HepG2 (cell line): Measurements from ENCODE around the gene GCNT2. TPM values are rescaled to one million over a fixed set of nuclear protein-coding genes. Genes with fewer than 3 reads are reported as not detected.

Experiments used
- AGO1 ChIP-seq: fragments of 200-400 bp; formaldehyde crosslinking; IDR thresholded peaks from 2 replicates; pipeline ENCODE4 v1.6.1; 2017; ENCODE audit warnings: mild to moderate bottlenecking, low read depth, low read length, moderate library complexity; ENCODE audit not compliant: poor library complexity, severe bottlenecking
- AHR ChIP-seq: IDR thresholded peaks from 2 replicates; pipeline ENCODE4 v1.6.1; 2018; ENCODE audit warnings: missing genetic modification reagents, missing compliant biosample characterization
- CBX1 ChIP-seq: IDR thresholded peaks from one replicate; pipeline ENCODE4 v1.6.1; 2016; ENCODE audit warnings: antibody characterized with exemption, low read depth
- CC2D1A ChIP-seq: sonication (generic); formaldehyde crosslinking; IDR thresholded peaks from 2 replicates; pipeline ENCODE4 v1.8.1; 2023; ENCODE audit warnings: mild to moderate bottlenecking, missing genetic modification reagents
- GLI4 ChIP-seq: sonication (generic); formaldehyde crosslinking; IDR thresholded peaks from 2 replicates; pipeline ENCODE4 v1.5.1; 2020; ENCODE audit warnings: missing genetic modification reagents, mild to moderate bottlenecking, moderate library complexity, borderline replicate concordance
- PHB2 ChIP-seq: fragments of 450-650 bp; IDR thresholded peaks from 2 replicates; pipeline ENCODE4 v1.6.1; 2018; ENCODE audit not compliant: partially characterized antibody
- PHF21A ChIP-seq: sonication (generic); formaldehyde crosslinking; IDR thresholded peaks from 2 replicates; pipeline ENCODE4 v1.5.0; 2020; ENCODE audit warnings: mild to moderate bottlenecking, missing genetic modification reagents
- RAD21 ChIP-seq: fragments of 450-650 bp; formaldehyde crosslinking; IDR thresholded peaks from 2 replicates; pipeline ENCODE4 v1.5.0; 2020; ENCODE audit warnings: mild to moderate bottlenecking
- REST ChIP-seq, 2 experiments: IDR thresholded peaks; 2 replicates each; pipeline ENCODE4 v1.6.1; 2011 to 2012; ENCODE audit warnings: low read length in 2 of 2, borderline replicate concordance in 1 of 2, low read depth in 1 of 2, mild to moderate bottlenecking in 1 of 2, moderate library complexity in 1 of 2
- THAP11 ChIP-seq: IDR thresholded peaks from 2 replicates; pipeline ENCODE4 v1.6.1; 2016; ENCODE audit warnings: missing biosample characterization, missing genetic modification reagents
- ZNF333 ChIP-seq: sonication (generic); formaldehyde crosslinking; IDR thresholded peaks from 2 replicates; pipeline ENCODE4 v1.4.0; 2020; ENCODE audit warnings: mild to moderate bottlenecking, missing genetic modification reagents, borderline replicate concordance
- ZNF431 ChIP-seq: sonication (generic); formaldehyde crosslinking; IDR thresholded peaks from 2 replicates; pipeline ENCODE4 v1.9.0; 2022; ENCODE audit warnings: missing genetic modification reagents, low read depth, mild to moderate bottlenecking, borderline replicate concordance
- ZNF510 ChIP-seq: sonication (generic); formaldehyde crosslinking; IDR thresholded peaks from 2 replicates; pipeline ENCODE4 v1.4.0; 2020; ENCODE audit warnings: low read depth, mild to moderate bottlenecking, missing genetic modification reagents
- ZNF644 ChIP-seq: IDR thresholded peaks from 2 replicates; pipeline ENCODE4 v1.6.1; 2016; ENCODE audit warnings: low read depth
- polyA plus RNA-seq, 8 experiments: library from polyadenylated mRNA; depleted of rRNA in 3 of 8; stranded (reverse) in 7 of 8; unstranded in 1 of 8; fragments of >200 nt; fragmentation: Illumina TruSeq in 4 of 8; extraction: Trizol in 4 of 8; gene quantifications; 2 replicates each; pipeline versions ENCODE4 v1.2.1 to v1.2.3, GENCODE V29; 2011 to 2016; ENCODE audit warnings: low read depth in 4 of 8, missing spikeins in 1 of 8, mixed read lengths in 1 of 8; ENCODE audit not compliant: insufficient read depth in 1 of 8
- total RNA-seq, 5 experiments: library from RNA; depleted of rRNA; stranded (reverse); fragments of >200 nt; fragmentation: Illumina TruSeq; extraction: Trizol; gene quantifications; 2 replicates each; pipeline ENCODE4 v1.2.3, GENCODE V29; 2016; ENCODE audit warnings: low read depth in 1 of 5
- TF ChIP-seq, protein P1 (sequence below): fragments of 450-650 bp; IDR thresholded peaks from 2 replicates; pipeline ENCODE4 v1.6.1; 2017
- TF ChIP-seq, protein P2 (sequence below): sonication (generic); formaldehyde crosslinking; IDR thresholded peaks from 2 replicates; pipeline ENCODE4 v1.5.0; 2020; ENCODE audit warnings: mild to moderate bottlenecking, missing genetic modification reagents
- TF ChIP-seq, protein P3 (sequence below): sonication (generic); formaldehyde crosslinking; IDR thresholded peaks from 2 replicates; pipeline ENCODE4 v1.5.0; 2020; ENCODE audit warnings: missing genetic modification reagents, mild to moderate bottlenecking, borderline replicate concordance
- TF ChIP-seq, protein P4 (sequence below): sonication (generic); formaldehyde crosslinking; IDR thresholded peaks from 2 replicates; pipeline ENCODE4 v1.4.0; 2020; ENCODE audit warnings: missing genetic modification reagents

Gene GCNT2
- total and polyA plus RNA-seq, 2 of the 13 experiments (the other 11 are each of a cell fraction or from before 2014, with no cell fraction given) = 11.8 to 31.9 TPM

DNA sequence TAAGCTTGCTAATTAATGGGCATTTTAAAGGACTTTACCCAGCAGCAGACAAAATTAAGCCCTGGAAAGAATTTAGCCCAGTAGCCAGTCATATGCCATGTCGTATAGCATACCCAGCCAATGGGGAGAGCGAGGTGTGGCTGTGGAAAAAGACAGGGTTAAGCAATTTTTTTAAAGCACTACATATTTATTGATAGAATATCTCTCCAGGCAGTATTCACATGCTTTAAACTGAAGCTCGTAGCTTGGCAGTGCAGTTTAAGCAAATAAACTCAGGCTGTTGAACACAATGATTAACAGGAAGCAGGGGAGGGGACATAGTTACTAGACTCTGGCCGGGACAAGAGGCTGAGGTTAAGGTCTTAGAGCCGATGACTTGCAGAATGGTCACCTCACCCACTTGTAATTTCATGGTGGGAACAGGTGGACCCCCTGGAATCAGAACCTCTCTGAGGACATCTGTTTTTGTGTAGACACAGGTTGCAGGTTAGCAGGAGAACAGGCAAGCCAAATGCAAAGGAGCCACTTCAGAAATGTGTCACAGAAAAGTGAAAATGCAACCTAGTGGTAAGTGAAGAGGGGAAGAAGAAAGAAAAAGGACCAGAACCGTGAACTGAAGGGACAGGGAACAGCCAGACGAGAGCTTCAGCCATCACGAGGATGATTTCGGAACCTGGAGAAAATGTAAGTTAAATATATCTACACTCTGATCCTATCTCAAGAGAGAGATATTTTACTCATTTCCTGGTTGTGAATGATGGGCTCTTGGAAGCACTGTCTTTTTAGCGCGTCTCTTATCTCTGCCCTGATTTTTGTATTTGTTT is 7.2 kb downstream of the GCNT2 start (continued):
- TF ChIP-seq, protein P1, sequence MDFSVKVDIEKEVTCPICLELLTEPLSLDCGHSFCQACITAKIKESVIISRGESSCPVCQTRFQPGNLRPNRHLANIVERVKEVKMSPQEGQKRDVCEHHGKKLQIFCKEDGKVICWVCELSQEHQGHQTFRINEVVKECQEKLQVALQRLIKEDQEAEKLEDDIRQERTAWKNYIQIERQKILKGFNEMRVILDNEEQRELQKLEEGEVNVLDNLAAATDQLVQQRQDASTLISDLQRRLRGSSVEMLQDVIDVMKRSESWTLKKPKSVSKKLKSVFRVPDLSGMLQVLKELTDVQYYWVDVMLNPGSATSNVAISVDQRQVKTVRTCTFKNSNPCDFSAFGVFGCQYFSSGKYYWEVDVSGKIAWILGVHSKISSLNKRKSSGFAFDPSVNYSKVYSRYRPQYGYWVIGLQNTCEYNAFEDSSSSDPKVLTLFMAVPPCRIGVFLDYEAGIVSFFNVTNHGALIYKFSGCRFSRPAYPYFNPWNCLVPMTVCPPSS = no peak
- TF ChIP-seq, protein P2, sequence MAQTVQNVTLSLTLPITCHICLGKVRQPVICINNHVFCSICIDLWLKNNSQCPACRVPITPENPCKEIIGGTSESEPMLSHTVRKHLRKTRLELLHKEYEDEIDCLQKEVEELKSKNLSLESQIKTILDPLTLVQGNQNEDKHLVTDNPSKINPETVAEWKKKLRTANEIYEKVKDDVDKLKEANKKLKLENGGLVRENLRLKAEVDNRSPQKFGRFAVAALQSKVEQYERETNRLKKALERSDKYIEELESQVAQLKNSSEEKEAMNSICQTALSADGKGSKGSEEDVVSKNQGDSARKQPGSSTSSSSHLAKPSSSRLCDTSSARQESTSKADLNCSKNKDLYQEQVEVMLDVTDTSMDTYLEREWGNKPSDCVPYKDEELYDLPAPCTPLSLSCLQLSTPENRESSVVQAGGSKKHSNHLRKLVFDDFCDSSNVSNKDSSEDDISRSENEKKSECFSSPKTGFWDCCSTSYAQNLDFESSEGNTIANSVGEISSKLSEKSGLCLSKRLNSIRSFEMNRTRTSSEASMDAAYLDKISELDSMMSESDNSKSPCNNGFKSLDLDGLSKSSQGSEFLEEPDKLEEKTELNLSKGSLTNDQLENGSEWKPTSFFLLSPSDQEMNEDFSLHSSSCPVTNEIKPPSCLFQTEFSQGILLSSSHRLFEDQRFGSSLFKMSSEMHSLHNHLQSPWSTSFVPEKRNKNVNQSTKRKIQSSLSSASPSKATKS (CRISPR knock-in tag) = no peak
- TF ChIP-seq ZNF644 (CRISPR knock-in tag) = no peak
- TF ChIP-seq CC2D1A = no peak
- no peak; the same call in 1 of the 2 replicates for TF ChIP-seq RAD21
- TF ChIP-seq ZNF333 (CRISPR knock-in tag) = no peak
- TF ChIP-seq PHF21A (CRISPR knock-in tag) = peak; percentile 92
- no peak for TF ChIP-seq CBX1
- no peak for TF ChIP-seq AHR (CRISPR knock-in tag)
- no peak for TF ChIP-seq GLI4 (CRISPR knock-in tag)
- TF ChIP-seq REST (IDR thresholded peaks at IDR 0.05; ENCODE audit: borderline replicate concordance in 1 of 2, low read depth in 1 of 2, low read length in 2 of 2) = no peak
- no peak for TF ChIP-seq ZNF510 (CRISPR knock-in tag)
- TF ChIP-seq PHB2 = no peak
- no peak for TF ChIP-seq ZNF431 (CRISPR knock-in tag)
- no peak; the same call in none of the 2 replicates for TF ChIP-seq THAP11
- TF ChIP-seq AGO1 = no peak
- TF ChIP-seq, protein P3, sequence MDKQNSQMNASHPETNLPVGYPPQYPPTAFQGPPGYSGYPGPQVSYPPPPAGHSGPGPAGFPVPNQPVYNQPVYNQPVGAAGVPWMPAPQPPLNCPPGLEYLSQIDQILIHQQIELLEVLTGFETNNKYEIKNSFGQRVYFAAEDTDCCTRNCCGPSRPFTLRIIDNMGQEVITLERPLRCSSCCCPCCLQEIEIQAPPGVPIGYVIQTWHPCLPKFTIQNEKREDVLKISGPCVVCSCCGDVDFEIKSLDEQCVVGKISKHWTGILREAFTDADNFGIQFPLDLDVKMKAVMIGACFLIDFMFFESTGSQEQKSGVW = no peak
- TF ChIP-seq, protein P4, sequence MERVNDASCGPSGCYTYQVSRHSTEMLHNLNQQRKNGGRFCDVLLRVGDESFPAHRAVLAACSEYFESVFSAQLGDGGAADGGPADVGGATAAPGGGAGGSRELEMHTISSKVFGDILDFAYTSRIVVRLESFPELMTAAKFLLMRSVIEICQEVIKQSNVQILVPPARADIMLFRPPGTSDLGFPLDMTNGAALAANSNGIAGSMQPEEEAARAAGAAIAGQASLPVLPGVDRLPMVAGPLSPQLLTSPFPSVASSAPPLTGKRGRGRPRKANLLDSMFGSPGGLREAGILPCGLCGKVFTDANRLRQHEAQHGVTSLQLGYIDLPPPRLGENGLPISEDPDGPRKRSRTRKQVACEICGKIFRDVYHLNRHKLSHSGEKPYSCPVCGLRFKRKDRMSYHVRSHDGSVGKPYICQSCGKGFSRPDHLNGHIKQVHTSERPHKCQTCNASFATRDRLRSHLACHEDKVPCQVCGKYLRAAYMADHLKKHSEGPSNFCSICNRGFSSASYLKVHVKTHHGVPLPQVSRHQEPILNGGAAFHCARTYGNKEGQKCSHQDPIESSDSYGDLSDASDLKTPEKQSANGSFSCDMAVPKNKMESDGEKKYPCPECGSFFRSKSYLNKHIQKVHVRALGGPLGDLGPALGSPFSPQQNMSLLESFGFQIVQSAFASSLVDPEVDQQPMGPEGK (CRISPR knock-in tag) = no peak; the same call in 1 of the 2 replicates
